ENCODE results near the gene HDDC2. TPM values are rescaled to one million over a fixed set of nuclear protein-coding genes. Genes with fewer than 3 reads are reported as not detected.

The HDDC2 gene
- total and polyA plus RNA-seq, 2 of the 8 experiments (the other 6 are each of a cell fraction or from before 2014, with no cell fraction given): 89.3 to 129 TPM

DNA sequence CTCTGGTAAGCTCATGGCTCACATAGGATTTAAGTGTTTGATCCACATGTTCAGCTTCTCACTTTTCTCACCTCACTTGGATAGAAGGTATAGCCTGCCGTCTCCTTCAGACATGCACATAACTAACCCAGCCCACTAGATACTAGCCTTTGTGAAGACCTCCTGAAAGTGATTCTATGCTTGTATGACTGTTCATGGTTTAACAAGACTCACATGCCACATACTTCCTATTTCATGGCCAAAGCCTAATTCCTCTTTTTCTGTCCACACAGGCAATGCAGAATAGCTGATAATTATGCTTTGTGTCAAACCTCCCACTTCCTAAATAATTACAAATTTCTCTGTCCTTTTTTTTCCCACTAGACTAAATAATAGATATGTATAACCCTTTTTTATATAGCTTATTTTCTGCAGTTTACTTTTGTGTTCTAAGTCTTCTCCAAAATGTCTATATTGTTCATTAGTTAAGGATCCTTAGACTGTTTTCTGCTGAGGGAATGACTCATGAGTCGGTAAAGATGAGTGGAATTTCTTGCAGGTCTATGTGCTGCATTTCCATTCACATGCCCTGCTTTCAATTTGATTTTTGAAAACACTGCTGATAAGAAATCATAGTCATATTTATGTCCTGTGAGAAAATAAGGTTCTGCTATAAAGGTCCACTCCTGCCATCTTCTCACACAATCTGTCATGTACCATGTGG lies 43.0 kb downstream of the HDDC2 start (continued):
- TF ChIP-seq, protein P1, sequence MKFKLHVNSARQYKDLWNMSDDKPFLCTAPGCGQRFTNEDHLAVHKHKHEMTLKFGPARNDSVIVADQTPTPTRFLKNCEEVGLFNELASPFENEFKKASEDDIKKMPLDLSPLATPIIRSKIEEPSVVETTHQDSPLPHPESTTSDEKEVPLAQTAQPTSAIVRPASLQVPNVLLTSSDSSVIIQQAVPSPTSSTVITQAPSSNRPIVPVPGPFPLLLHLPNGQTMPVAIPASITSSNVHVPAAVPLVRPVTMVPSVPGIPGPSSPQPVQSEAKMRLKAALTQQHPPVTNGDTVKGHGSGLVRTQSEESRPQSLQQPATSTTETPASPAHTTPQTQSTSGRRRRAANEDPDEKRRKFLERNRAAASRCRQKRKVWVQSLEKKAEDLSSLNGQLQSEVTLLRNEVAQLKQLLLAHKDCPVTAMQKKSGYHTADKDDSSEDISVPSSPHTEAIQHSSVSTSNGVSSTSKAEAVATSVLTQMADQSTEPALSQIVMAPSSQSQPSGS (IDR thresholded peaks at IDR 0.05; ENCODE audit: low read length): no peak
- TF ChIP-seq ASH2L (IDR thresholded peaks at IDR 0.05; ENCODE audit: low read length) (no peak), RXRA (IDR thresholded peaks at IDR 0.05; ENCODE audit: insufficient read depth, low read depth, low read length) (no peak)

All from H1 (cell line).